Lower leg skin (tissue), 4 donors: Measurements from ENCODE around the gene MRAS. TPM values are rescaled to one million over a fixed set of nuclear protein-coding genes. Genes with fewer than 3 reads are reported as not detected.

Experiments used
- DNase-seq, 2 donors: peaks; one replicate each; pipeline ENCODE4 v3.0.0-alpha.2; 2019; ENCODE audit warnings: low spot score in 2 of 2
- H3K4me3 ChIP-seq: fragments of 200-600 bp; sonication (generic); 2 replicates; pipeline ENCODE4 v1.5.1; 2017; ENCODE audit warnings: mild to moderate bottlenecking, low read depth; ENCODE audit not compliant: poor library complexity, severe bottlenecking
- CTCF ChIP-seq, 3 donors: fragments of 450-650 bp; IDR thresholded peaks; one replicate each; pipeline ENCODE4 v1.5.1; 2016; ENCODE audit warnings: antibody characterized with exemption in 3 of 3, mild to moderate bottlenecking in 3 of 3, moderate library complexity in 2 of 3
- POLR2A ChIP-seq, 2 donors: fragments of 450-650 bp; IDR thresholded peaks; one replicate each; pipeline ENCODE4 v1.6.1; 2016 to 2017; ENCODE audit warnings: antibody characterized with exemption in 2 of 2, mild to moderate bottlenecking in 1 of 2, moderate library complexity in 1 of 2
- WGBS, 2 donors: methylation state at CpG; one replicate each; pipeline ENCODE4 v1.1.5; 2018; 5-methylcytosine and 5-hydroxymethylcytosine counted together
- intact Hi-C: fragments of 100-400 bp; cut with DNase I; formaldehyde crosslinking; loops from one replicate; pipeline ENCODE4 v1.15.0; 2023; ENCODE audit warnings: low total_unique reads
- total RNA-seq, 4 donors: library from RNA; depleted of rRNA; stranded (reverse); fragments of >200 nt; gene quantifications; one replicate each; pipeline ENCODE4 v1.1.0, GENCODE V29; 2016

The MRAS gene
- total RNA-seq, 4 donors from 2014 or later, result 6.3 to 22.2 (median 10.3) TPM

- no peak overlapping the region for H3K4me3 ChIP-seq
- intact Hi-C loops, result no loop called here
- DNase-seq, result no peak
- no peak for TF ChIP-seq POLR2A (IDR thresholded peaks at IDR 0.05)
- no peak for TF ChIP-seq CTCF (IDR thresholded peaks at IDR 0.05)
- 81 to 84% methylated on average over 7 of the region's 7 CpGs for WGBS, 2 donors
Observed at GRCh38 chr3:138361561-138361971, 13.2 kb downstream of the MRAS start.

- TF ChIP-seq CTCF (IDR thresholded peaks at IDR 0.05), result no peak
- TF ChIP-seq POLR2A (IDR thresholded peaks at IDR 0.05), result no peak
- H3K4me3 ChIP-seq, result no peak overlapping the region
- WGBS, 2 donors, result 87 to 90% methylated on average over 7 of the region's 7 CpGs
- no peak for DNase-seq
- intact Hi-C loops, result no loop called here
Observed at GRCh38 chr3:138362538-138362937, 14.2 kb downstream of the MRAS start.

GRCh38 chr3:138363322-138363721 is 14.9 kb downstream of the MRAS start:
- TF ChIP-seq CTCF (IDR thresholded peaks at IDR 0.05) (no peak), POLR2A (IDR thresholded peaks at IDR 0.05) (no peak)
- no peak for DNase-seq
- no peak overlapping the region for H3K4me3 ChIP-seq
- WGBS, 2 donors, result 97 to 98% methylated on average over 4 of the region's 4 CpGs
- intact Hi-C loops, result no loop called here

GRCh38 chr3:138364356-138365252 is 16.2 kb downstream of the MRAS start:
- WGBS, 2 donors, result 86 to 94% methylated on average over 6 of the region's 6 CpGs

GRCh38 chr3:138365253-138365555 is 16.8 kb downstream of the MRAS start:
- no peak for TF ChIP-seq POLR2A (IDR thresholded peaks at IDR 0.05)
- no peak for TF ChIP-seq CTCF (IDR thresholded peaks at IDR 0.05)
- no peak overlapping the region for H3K4me3 ChIP-seq
- DNase-seq, result no peak
- intact Hi-C loops, result no loop called here
- WGBS, 2 donors, result 91 to 94% methylated on average over 4 of the region's 4 CpGs

More at GRCh38 chr3:138364356-138365252, 16.2 kb downstream of the MRAS start:
- no peak for TF ChIP-seq POLR2A (IDR thresholded peaks at IDR 0.05)
- no peak for TF ChIP-seq CTCF (IDR thresholded peaks at IDR 0.05)
- H3K4me3 ChIP-seq, result no peak overlapping the region
- intact Hi-C loops, result no loop called here
- no peak for DNase-seq
